WTC11 (cell line): ENCODE results near the gene PRCC.

Experiments
- ESRRA ChIP-seq: sonication (generic); formaldehyde crosslinking; IDR thresholded peaks from 2 replicates; pipeline ENCODE4 v1.8.1; 2022; ENCODE audit warnings: mild to moderate bottlenecking, missing genetic modification reagents, borderline replicate concordance
- FOXP1 ChIP-seq: sonication (generic); formaldehyde crosslinking; IDR thresholded peaks from 2 replicates; pipeline ENCODE4 v1.8.0; 2022; ENCODE audit warnings: missing genetic modification reagents, mild to moderate bottlenecking, moderate library complexity, borderline replicate concordance
- JUN ChIP-seq: sonication (generic); formaldehyde crosslinking; IDR thresholded peaks from 2 replicates; pipeline ENCODE4 v1.8.0; 2023; ENCODE audit warnings: mild to moderate bottlenecking, missing genetic modification reagents
- TP53 ChIP-seq: sonication (generic); formaldehyde crosslinking; IDR thresholded peaks from 2 replicates; pipeline ENCODE4 v1.8.1; 2023; ENCODE audit warnings: mild to moderate bottlenecking, missing genetic modification reagents
- ZBTB21 ChIP-seq: sonication (generic); formaldehyde crosslinking; IDR thresholded peaks from 2 replicates; pipeline ENCODE4 v1.8.1; 2023; ENCODE audit warnings: mild to moderate bottlenecking, missing genetic modification reagents, borderline replicate concordance
- TF ChIP-seq, protein P1 (sequence below): fragments of 200-600 bp; IDR thresholded peaks from 2 replicates; pipeline ENCODE4 v1.8.0; 2022; ENCODE audit warnings: antibody characterized with exemption
- TF ChIP-seq, protein P2 (sequence below): sonication (generic); formaldehyde crosslinking; IDR thresholded peaks from 2 replicates; pipeline ENCODE4 v1.8.0; 2023; ENCODE audit warnings: missing genetic modification reagents, mild to moderate bottlenecking, borderline replicate concordance
- TF ChIP-seq, protein P3 (sequence below): sonication (generic); formaldehyde crosslinking; IDR thresholded peaks from 2 replicates; pipeline ENCODE4 v1.8.0; 2022; ENCODE audit warnings: mild to moderate bottlenecking, missing genetic modification reagents
- TF ChIP-seq, protein P4 (sequence below): sonication (generic); formaldehyde crosslinking; IDR thresholded peaks from 2 replicates; pipeline ENCODE4 v1.8.1; 2022; ENCODE audit warnings: low read depth, mild to moderate bottlenecking, moderate library complexity, missing genetic modification reagents, borderline replicate concordance

DNA sequence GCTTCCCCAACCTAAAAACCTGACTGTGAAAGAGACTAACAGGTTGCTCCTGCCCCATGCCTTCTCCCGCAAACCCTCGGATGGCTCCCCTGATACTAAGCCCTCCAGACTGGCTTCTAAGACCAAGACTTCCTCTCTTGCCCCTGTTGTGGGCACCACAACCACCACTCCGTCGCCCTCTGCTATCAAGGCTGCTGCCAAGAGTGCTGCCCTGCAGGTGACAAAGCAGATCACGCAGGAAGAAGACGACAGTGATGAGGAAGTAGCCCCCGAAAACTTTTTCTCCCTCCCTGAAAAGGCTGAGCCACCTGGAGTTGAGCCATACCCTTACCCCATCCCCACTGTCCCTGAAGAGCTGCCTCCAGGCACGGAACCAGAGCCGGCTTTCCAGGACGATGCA is 19.3 kb downstream of the PRCC start:
- TF ChIP-seq ZBTB21 (no peak), JUN (CRISPR knock-in tag) (no peak), ESRRA (CRISPR knock-in tag) (no peak), FOXP1 (CRISPR knock-in tag) (no peak), TP53 (no peak)
- TF ChIP-seq, protein P1, sequence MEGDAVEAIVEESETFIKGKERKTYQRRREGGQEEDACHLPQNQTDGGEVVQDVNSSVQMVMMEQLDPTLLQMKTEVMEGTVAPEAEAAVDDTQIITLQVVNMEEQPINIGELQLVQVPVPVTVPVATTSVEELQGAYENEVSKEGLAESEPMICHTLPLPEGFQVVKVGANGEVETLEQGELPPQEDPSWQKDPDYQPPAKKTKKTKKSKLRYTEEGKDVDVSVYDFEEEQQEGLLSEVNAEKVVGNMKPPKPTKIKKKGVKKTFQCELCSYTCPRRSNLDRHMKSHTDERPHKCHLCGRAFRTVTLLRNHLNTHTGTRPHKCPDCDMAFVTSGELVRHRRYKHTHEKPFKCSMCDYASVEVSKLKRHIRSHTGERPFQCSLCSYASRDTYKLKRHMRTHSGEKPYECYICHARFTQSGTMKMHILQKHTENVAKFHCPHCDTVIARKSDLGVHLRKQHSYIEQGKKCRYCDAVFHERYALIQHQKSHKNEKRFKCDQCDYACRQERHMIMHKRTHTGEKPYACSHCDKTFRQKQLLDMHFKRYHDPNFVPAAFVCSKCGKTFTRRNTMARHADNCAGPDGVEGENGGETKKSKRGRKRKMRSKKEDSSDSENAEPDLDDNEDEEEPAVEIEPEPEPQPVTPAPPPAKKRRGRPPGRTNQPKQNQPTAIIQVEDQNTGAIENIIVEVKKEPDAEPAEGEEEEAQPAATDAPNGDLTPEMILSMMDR, result no peak
- TF ChIP-seq, protein P2, sequence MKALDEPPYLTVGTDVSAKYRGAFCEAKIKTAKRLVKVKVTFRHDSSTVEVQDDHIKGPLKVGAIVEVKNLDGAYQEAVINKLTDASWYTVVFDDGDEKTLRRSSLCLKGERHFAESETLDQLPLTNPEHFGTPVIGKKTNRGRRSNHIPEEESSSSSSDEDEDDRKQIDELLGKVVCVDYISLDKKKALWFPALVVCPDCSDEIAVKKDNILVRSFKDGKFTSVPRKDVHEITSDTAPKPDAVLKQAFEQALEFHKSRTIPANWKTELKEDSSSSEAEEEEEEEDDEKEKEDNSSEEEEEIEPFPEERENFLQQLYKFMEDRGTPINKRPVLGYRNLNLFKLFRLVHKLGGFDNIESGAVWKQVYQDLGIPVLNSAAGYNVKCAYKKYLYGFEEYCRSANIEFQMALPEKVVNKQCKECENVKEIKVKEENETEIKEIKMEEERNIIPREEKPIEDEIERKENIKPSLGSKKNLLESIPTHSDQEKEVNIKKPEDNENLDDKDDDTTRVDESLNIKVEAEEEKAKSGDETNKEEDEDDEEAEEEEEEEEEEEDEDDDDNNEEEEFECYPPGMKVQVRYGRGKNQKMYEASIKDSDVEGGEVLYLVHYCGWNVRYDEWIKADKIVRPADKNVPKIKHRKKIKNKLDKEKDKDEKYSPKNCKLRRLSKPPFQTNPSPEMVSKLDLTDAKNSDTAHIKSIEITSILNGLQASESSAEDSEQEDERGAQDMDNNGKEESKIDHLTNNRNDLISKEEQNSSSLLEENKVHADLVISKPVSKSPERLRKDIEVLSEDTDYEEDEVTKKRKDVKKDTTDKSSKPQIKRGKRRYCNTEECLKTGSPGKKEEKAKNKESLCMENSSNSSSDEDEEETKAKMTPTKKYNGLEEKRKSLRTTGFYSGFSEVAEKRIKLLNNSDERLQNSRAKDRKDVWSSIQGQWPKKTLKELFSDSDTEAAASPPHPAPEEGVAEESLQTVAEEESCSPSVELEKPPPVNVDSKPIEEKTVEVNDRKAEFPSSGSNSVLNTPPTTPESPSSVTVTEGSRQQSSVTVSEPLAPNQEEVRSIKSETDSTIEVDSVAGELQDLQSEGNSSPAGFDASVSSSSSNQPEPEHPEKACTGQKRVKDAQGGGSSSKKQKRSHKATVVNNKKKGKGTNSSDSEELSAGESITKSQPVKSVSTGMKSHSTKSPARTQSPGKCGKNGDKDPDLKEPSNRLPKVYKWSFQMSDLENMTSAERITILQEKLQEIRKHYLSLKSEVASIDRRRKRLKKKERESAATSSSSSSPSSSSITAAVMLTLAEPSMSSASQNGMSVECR, result no peak
- TF ChIP-seq, protein P3, sequence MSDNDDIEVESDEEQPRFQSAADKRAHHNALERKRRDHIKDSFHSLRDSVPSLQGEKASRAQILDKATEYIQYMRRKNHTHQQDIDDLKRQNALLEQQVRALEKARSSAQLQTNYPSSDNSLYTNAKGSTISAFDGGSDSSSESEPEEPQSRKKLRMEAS (CRISPR knock-in tag), result no peak
- TF ChIP-seq, protein P4, sequence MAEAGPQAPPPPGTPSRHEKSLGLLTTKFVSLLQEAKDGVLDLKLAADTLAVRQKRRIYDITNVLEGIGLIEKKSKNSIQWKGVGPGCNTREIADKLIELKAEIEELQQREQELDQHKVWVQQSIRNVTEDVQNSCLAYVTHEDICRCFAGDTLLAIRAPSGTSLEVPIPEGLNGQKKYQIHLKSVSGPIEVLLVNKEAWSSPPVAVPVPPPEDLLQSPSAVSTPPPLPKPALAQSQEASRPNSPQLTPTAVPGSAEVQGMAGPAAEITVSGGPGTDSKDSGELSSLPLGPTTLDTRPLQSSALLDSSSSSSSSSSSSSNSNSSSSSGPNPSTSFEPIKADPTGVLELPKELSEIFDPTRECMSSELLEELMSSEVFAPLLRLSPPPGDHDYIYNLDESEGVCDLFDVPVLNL (CRISPR knock-in tag), result no peak
